GM19238 (cell line): Measurements from ENCODE around the gene MORC2.

Source experiments
- DNase-seq: peaks from one replicate; pipeline ENCODE4 v3.0.0; 2011; ENCODE audit warnings: low spot score; ENCODE audit not compliant: insufficient read length

The MORC2 gene

GRCh38 chr22:30921108-30921507, 47.5 kb downstream of the MORC2 start:
- DNase-seq: no peak

- peak; percentile 74 for DNase-seq
Observed at GRCh38 chr22:30920407-30920806, 48.2 kb downstream of the MORC2 start.

GRCh38 chr22:30919973-30920372, 48.6 kb downstream of the MORC2 start:
- no peak for DNase-seq

- no peak for DNase-seq
Observed at GRCh38 chr22:30918761-30919160, 49.8 kb downstream of the MORC2 start.

- no peak for DNase-seq
Observed at GRCh38 chr22:30910358-30910757, 58.2 kb downstream of the MORC2 start.

- DNase-seq: no peak
Observed at GRCh38 chr22:30909306-30909705, 59.3 kb downstream of the MORC2 start.

GRCh38 chr22:30908051-30908461, 60.5 kb downstream of the MORC2 start:
- no peak for DNase-seq

- no peak for DNase-seq
Observed at GRCh38 chr22:30906946-30907345, 61.6 kb downstream of the MORC2 start.

- no peak for DNase-seq
Observed at GRCh38 chr22:30906411-30906810, 62.2 kb downstream of the MORC2 start.

- DNase-seq: no peak
Observed at GRCh38 chr22:30905696-30906341, 62.8 kb downstream of the MORC2 start.

GRCh38 chr22:30903876-30904460, 64.6 kb downstream of the MORC2 start:
- no peak for DNase-seq

- DNase-seq: no peak
Observed at GRCh38 chr22:30902496-30903357, 65.8 kb downstream of the MORC2 start.

GRCh38 chr22:30894371-30894740, 74.2 kb downstream of the MORC2 start:
- DNase-seq: no peak

- DNase-seq: no peak
Observed at GRCh38 chr22:30893434-30894370, 74.9 kb downstream of the MORC2 start.

GRCh38 chr22:30892731-30893221, 75.8 kb downstream of the MORC2 start:
- DNase-seq: no peak

GRCh38 chr22:30892286-30892685, 76.3 kb downstream of the MORC2 start:
- DNase-seq: no peak

GRCh38 chr22:30891781-30892180, 76.8 kb downstream of the MORC2 start:
- DNase-seq: no peak

- DNase-seq: no peak
Observed at GRCh38 chr22:30891443-30891755, 77.2 kb downstream of the MORC2 start.

- DNase-seq: peak; percentile 63
Observed at GRCh38 chr22:30890686-30891442, 77.7 kb downstream of the MORC2 start.

- no peak for DNase-seq
Observed at GRCh38 chr22:30889996-30890480, 78.5 kb downstream of the MORC2 start.
